Muscle layer of duodenum (tissue), 2 donors: ENCODE measurements around the gene DENND1A.

Source experiments
- H3K27ac ChIP-seq: one replicate; pipeline ENCODE4 v1.7.0; 2013; ENCODE audit warnings: mild to moderate bottlenecking, low read length
- H3K27me3 ChIP-seq: one replicate; pipeline ENCODE4 v1.7.0; 2013; ENCODE audit warnings: low read depth, mild to moderate bottlenecking, control low read depth, low read length
- H3K36me3 ChIP-seq, 2 donors: one replicate each; pipeline ENCODE4 v1.7.0; 2013; ENCODE audit warnings: low read length in 2 of 2, control low read depth in 1 of 2, mild to moderate bottlenecking in 1 of 2; ENCODE audit not compliant: insufficient read depth in 2 of 2, control insufficient read depth in 1 of 2
- H3K4me1 ChIP-seq, 2 donors: one replicate each; pipeline ENCODE4 v1.7.0; 2013; ENCODE audit warnings: low read length in 2 of 2, mild to moderate bottlenecking in 2 of 2, control low read depth in 1 of 2, moderate library complexity in 1 of 2; ENCODE audit not compliant: insufficient read depth in 2 of 2, control insufficient read depth in 1 of 2
- H3K4me3 ChIP-seq, 2 donors: one replicate each; pipeline ENCODE4 v1.7.0; 2013; ENCODE audit warnings: low read length in 2 of 2, low read depth in 1 of 2, mild to moderate bottlenecking in 1 of 2
- H3K9me3 ChIP-seq, 2 donors: one replicate each; pipeline ENCODE4 v1.7.0; 2013; ENCODE audit warnings: low read length in 2 of 2, control low read depth in 1 of 2, mild to moderate bottlenecking in 1 of 2; ENCODE audit not compliant: control insufficient read depth in 1 of 2
- donor health status: healthy.

The DENND1A gene

GRCh38 chr9:123416176-123416575 is 513.8 kb downstream of the DENND1A start:
- H3K27me3 ChIP-seq: no peaks in the 10 kb centered on the region
- H3K4me3 ChIP-seq: no peak overlapping the region
- H3K4me1 ChIP-seq: no peaks in the 10 kb centered on the region
- peaks cover 0 to 33% of the 10 kb centered on the region in 2 donors for H3K36me3 ChIP-seq
- no peaks in the 10 kb centered on the region for H3K9me3 ChIP-seq
- H3K27ac ChIP-seq: no peak overlapping the region

GRCh38 chr9:123414936-123415930 is 514.7 kb downstream of the DENND1A start:
- no peak overlapping the region for H3K27ac ChIP-seq
- no peak overlapping the region for H3K4me3 ChIP-seq
- H3K36me3 ChIP-seq: peaks cover 0 to 26% of the 10 kb centered on the region in 2 donors
- no peaks in the 10 kb centered on the region for H3K4me1 ChIP-seq
- no peaks in the 10 kb centered on the region for H3K27me3 ChIP-seq
- H3K9me3 ChIP-seq: no peaks in the 10 kb centered on the region

DNA sequence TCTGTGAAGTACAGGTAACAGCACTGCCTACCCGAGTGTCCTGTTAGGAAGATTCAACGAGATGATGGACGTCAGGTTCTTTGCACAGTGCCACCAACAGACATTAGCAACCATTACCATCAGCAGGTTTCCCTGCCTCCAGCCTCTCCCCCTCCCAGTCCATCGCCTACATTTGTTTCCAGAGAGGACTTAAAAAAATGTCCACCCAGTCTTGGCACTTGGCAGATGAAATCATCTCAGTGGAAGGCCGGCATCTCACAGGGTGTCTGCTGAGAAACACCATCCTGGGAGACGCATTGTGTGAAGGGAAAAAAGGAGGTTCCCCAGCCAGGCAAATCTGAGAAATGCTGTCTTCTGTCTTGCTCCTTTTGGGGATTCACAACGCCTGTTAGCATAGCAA is 515.7 kb downstream of the DENND1A start:
- Histone ChIP-seq H3K4me1 (no peaks in the 10 kb centered on the region), H3K9me3 (no peaks in the 10 kb centered on the region), H3K4me3 (no peak overlapping the region), H3K27me3 (no peaks in the 10 kb centered on the region), H3K27ac (no peak overlapping the region), H3K36me3 (peaks cover 0 to 16% of the 10 kb centered on the region in 2 donors)

DNA sequence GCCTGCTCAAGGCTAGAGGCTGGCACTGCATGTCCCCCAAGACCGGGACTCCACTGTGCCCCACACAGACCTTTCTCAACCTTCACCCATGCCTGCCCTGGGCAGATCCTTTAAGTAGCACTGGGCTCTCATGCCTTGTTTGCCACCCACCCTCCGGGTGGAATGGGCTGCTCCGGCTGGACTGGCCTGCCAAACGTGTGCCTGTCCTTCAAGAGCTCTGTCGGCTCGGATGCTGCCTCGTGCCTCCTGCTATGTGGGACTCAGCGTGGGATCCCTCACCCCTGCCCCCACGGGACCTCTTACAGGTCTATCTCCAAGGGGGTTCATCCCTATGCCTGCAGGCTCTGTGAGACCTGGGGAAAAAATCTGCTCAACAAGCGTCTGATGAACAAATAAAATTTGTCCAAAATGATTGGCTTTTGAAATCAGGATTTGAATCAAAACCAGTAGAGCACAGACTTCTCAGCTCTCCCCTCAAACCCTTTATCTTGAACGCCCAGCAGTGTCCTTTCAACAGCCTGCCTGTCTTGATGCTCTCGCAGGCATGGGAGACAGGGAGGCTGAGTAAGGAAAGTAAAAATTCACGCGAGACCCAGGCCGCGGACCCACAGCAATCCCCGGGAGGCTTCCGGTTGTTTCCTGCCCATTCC is 517.6 kb downstream of the DENND1A start:
- Histone ChIP-seq H3K4me3 (no peak overlapping the region), H3K4me1 (no peaks in the 10 kb centered on the region), H3K27ac (no peak overlapping the region), H3K36me3 (peaks cover 0 to 11% of the 10 kb centered on the region in 2 donors), H3K9me3 (no peaks in the 10 kb centered on the region), H3K27me3 (no peaks in the 10 kb centered on the region)

DNA sequence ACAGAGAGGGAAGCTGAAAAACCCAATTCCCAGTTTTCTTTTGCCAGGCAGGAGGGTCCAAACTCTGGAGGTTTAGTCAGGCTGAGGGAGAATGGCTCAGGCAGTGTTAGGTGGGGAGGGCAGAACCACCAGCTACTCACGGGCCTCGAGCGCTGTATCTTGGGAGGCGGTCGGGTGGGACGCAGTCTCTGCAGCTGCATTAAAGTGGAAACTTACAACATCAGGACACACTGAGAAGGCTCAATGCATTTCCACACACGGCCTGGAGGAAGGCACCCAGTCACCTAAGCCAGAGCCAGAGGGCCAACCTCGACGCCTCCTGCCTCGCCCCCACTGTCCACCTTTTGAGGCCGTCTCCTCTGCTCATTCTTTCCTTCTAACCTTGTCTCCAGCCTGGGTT is 518.3 kb downstream of the DENND1A start:
- Histone ChIP-seq H3K4me3 (no peak overlapping the region), H3K27ac (no peak overlapping the region), H3K9me3 (no peaks in the 10 kb centered on the region), H3K27me3 (no peaks in the 10 kb centered on the region), H3K36me3 (peaks cover 0 to 11% of the 10 kb centered on the region in 2 donors), H3K4me1 (no peaks in the 10 kb centered on the region)

DNA sequence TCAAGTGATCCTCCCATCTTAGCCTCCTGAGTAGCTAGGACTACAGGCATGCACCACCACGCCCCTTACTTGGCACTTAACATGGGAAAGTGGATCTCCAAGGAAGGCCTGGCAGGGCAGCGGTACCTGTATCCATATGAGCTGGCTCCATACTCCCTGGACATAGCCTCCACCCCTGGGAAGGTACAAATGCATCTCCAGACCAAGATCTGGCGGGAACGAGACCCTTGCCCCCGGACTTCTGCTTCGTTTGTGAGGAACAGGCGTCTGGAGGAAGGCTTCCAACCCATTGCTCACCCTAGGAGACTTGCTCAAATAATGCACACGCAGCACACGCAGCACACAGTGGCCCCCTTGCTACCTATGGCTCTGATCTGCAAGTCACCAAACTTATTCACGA is 518.7 kb downstream of the DENND1A start:
- Histone ChIP-seq H3K36me3 (peaks cover 0 to 10% of the 10 kb centered on the region in 2 donors), H3K9me3 (no peaks in the 10 kb centered on the region), H3K27me3 (no peaks in the 10 kb centered on the region), H3K4me3 (no peak overlapping the region), H3K27ac (no peak overlapping the region), H3K4me1 (no peaks in the 10 kb centered on the region)

DNA sequence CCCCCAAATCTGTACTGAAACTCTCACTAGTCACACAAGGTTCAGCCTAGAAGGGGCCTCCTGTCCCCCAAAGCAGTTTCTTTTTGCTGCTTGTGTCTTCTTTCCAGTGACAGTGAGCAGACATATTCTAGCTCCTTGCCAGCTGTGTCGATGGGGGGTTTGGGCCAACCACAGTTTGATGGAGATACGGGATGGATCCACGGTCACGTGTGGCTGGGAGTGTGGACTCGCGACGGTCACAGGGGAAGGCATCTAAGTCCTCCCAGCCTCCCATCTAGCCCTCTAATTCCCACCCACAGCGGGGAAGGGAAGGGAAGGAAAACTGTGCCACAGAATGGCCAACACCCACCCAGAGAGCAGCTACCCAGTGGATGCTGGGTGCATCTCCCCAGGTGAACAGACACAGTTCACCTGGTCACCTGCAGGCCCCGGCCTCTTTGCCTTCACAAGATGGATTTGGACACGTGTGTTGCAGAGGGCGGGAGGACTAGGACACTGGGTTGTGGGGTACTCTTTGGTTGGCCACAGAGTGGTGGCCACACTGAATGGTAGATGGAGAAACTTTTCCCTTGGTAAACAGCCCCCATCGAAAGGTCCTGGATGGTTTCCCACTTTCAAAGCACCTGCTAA is 519.5 kb downstream of the DENND1A start:
- Histone ChIP-seq H3K4me3 (no peak overlapping the region), H3K4me1 (no peaks in the 10 kb centered on the region), H3K36me3 (peaks cover 0 to 7% of the 10 kb centered on the region in 2 donors), H3K27me3 (no peaks in the 10 kb centered on the region), H3K9me3 (no peaks in the 10 kb centered on the region), H3K27ac (no peak overlapping the region)

DNA sequence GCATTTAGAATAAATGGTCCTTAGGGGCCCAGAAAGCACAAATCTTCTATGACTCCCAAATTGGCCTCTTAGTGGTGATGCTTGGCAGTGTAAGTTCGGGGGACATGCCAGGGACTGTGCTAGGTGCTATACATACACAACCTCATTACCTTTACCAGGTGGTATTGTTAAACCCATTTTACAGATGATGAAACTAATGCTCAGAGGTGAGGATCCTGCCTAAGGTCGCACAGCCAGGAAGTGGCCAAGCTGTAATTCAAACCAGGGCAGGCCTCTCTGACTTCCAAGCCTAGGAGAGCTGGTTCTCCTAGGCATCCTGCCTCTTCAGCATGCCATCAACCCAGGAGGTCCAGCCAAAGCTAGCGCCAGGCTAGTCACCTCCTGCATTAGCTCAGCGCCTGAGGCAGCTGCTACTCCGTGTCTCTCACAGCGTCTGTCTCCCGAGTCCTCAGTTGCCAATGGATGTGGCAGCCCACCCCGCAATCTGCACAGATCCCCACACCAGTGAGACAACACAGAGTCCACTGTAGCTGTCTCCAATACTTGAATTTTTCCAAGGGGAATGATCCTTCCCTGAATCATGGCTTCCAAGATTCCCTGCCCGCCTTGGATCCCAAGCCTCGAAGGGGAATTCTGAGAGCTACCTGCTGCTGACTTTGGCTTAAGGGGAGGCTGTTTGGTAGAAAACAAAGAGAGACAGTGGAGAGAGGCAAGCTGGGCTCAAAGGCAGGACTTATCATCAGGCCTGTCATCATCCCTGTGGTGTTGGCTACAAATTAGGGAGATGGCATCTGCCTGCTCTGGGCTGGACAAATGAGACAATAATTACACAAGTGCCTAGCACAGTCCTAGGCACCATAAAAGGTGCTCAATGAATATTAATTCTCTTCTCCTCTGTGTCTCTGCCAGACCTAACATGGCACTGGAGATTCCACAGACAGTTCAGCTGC is 521.3 kb downstream of the DENND1A start:
- Histone ChIP-seq H3K27me3 (no peaks in the 10 kb centered on the region), H3K36me3 (peaks cover under 1 to 7% of the 10 kb centered on the region in 2 donors), H3K4me3 (no peak overlapping the region), H3K9me3 (no peaks in the 10 kb centered on the region), H3K4me1 (no peaks in the 10 kb centered on the region), H3K27ac (no peak overlapping the region)

DNA sequence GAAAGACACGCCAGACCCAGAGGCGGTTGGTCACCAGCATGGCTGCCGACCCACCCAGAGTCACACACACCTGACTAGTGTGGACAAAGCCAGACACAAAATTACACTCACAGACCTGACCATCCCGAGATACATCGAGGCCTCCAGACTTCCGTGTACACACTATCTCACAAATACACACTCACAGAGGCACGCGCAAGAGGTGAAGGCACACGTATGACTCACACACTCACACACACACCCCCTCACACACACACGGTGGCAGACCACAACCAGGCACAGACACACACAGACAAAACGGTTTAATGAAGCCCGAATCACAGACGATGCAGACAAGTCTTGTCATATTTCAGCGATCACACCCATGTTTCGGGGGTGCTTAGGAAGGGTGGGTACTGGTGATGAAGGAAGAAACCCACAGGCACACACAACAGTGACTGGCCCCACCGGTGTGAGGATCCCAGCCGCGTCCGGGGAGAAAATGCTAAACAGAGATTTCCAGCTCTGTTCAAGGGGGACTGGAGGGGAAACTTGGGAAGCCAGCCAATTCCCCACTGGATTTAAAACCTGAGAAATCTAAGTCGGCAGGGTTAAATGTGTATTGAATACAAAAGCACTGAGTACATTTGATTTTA is 522.6 kb downstream of the DENND1A start:
- Histone ChIP-seq H3K36me3 (peaks cover 8 to 13% of the 10 kb centered on the region in 2 donors), H3K27me3 (no peaks in the 10 kb centered on the region), H3K4me3 (no peak overlapping the region), H3K9me3 (no peaks in the 10 kb centered on the region), H3K27ac (no peak overlapping the region), H3K4me1 (no peaks in the 10 kb centered on the region)

DNA sequence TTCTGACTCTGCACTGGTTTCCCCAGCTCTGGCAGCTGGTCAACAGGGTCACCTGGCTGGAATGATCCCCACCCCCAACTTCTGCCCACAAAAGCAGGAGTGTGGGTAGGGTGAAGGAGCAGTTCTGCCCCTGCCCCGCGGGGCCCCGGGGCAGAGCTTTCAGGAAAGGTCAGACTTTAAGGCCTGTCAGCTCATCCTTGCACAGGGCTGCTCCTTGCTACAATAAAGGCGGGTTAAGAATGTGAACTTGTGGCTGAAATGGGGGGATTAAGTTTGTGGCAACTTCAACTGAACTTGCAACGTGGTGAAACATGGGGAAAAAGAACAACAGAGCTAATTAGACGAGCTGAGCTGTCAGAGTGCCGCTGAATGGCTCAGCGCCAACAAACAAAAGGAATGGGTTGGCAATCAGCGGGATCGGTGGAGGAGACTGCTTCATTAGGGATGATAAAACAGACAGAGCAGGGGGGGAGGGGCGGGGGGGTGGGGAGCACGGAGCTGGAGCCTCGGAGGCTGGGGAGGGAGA is 523.2 kb downstream of the DENND1A start:
- H3K27ac ChIP-seq: no peak overlapping the region
- no peaks in the 10 kb centered on the region for H3K27me3 ChIP-seq
- no peaks in the 10 kb centered on the region for H3K4me1 ChIP-seq
- no peak overlapping the region for H3K4me3 ChIP-seq
- peaks cover 8 to 11% of the 10 kb centered on the region in 2 donors for H3K36me3 ChIP-seq
- H3K9me3 ChIP-seq: no peaks in the 10 kb centered on the region
